Breast epithelium (tissue), 4 donors: ENCODE data around the gene SEMA3F. TPM values are rescaled to one million over a fixed set of nuclear protein-coding genes. Genes with fewer than 3 reads are reported as not detected.
"Not testable (repeated sequence)": the region's sequence is repeated elsewhere in the genome, so short reads cannot be mapped to it uniquely, and the experiment has no call there.

Experiments used
- DNase-seq, 2 donors: peaks; one replicate each; pipeline ENCODE4 v3.0.0-alpha.2; 2019; ENCODE audit warnings: low spot score in 2 of 2
- H3K27ac ChIP-seq, 2 donors: fragments of 200-600 bp; sonication (generic) in 1 of 2; one replicate each; pipeline ENCODE4 v1.5.1; 2016 to 2019; ENCODE audit warnings: mild to moderate bottlenecking in 1 of 2
- H3K27me3 ChIP-seq, 2 donors: fragments of 200-600 bp; sonication (generic) in 1 of 2; one replicate each; pipeline versions ENCODE4 v1.5.1 to v1.6.0; 2017 to 2019; ENCODE audit warnings: control low read depth in 1 of 2, mild to moderate bottlenecking in 1 of 2
- H3K36me3 ChIP-seq: fragments of 200-600 bp; one replicate; pipeline ENCODE4 v1.5.1; 2019
- H3K4me1 ChIP-seq, 2 donors: fragments of 200-600 bp; sonication (generic); one replicate each; pipeline ENCODE4 v1.5.1; 2016 to 2019; ENCODE audit warnings: control low read depth in 1 of 2
- H3K4me3 ChIP-seq, 3 donors: fragments of 200-600 bp; sonication (generic); 1 replicate in 2 of 3; 2 replicates in 1 of 3; pipeline ENCODE4 v1.5.1; 2016 to 2019; ENCODE audit warnings: mild to moderate bottlenecking in 3 of 3, moderate library complexity in 2 of 3
- H3K9me3 ChIP-seq, 2 donors: fragments of 200-600 bp; sonication (generic) in 1 of 2; one replicate each; pipeline ENCODE4 v1.5.1; 2016 to 2019; ENCODE audit warnings: control low read depth in 1 of 2
- POLR2A ChIP-seq: fragments of 450-650 bp; IDR thresholded peaks from one replicate; pipeline ENCODE4 v1.6.1; 2016; ENCODE audit warnings: antibody characterized with exemption, mild to moderate bottlenecking, moderate library complexity
- POLR2AphosphoS5 ChIP-seq, 3 donors: sonication (generic); formaldehyde crosslinking; IDR thresholded peaks; one replicate each; pipeline ENCODE4 v1.6.1; 2017; ENCODE audit warnings: antibody characterized with exemption in 3 of 3
- intact Hi-C: fragments of 100-400 bp; cut with DNase I; formaldehyde crosslinking; loops from one replicate; pipeline ENCODE4 v1.15.1; 2023; ENCODE audit warnings: low total_unique reads
- total RNA-seq, 3 donors: library from RNA; depleted of rRNA; stranded (reverse); fragments of >200 nt; gene quantifications; one replicate each; pipeline ENCODE4 v1.1.0, GENCODE V29; 2016
- TF ChIP-seq, protein P1 (sequence below), 3 donors: fragments of 450-650 bp; IDR thresholded peaks; one replicate each; pipeline ENCODE4 v1.5.1; 2016 to 2017; ENCODE audit warnings: antibody characterized with exemption in 3 of 3, mild to moderate bottlenecking in 3 of 3, moderate library complexity in 3 of 3

Gene SEMA3F
- total RNA-seq, 3 donors from 2014 or later = 7.7 to 49.8 (median 26.9) TPM

DNA sequence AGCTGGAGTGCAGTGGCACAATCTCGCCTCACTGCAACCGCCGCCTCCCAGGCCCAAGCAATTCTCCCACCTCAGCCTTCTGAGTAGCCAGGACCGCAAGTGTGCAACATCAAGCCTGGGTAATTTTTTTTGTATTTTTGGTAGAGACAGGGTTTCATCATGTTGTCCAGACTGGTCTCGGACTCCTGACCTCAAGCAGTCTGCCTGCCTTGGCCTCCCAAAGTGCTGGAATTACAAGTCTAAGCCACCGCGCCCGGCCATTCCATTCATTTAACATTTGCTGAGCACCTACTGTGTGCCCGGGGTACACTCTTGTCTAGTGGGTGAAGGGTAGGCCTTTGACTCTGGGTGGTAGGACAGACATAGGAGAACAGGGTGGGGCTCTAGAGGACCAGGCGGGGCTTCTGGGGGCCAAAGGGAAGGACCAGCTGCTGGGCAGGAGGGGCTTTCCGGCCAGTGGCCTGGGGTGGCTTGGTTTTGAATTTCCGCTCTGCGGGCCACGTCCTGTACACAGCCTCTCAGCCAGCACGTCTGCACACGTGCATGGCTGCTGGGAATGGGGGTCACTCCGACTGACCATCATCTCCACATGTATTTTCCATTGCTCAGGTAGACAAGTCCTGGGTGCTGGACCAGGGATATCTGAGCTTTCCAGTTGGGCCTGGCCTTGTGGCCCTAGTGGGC, 52.4 kb downstream of the SEMA3F start:
- Histone ChIP-seq H3K27me3 (peaks cover 0 to 23% of the 10 kb centered on the region in 2 donors), H3K4me1 (peaks cover 4% of the 10 kb centered on the region in 2 donors), H3K9me3 (no peaks in the 10 kb centered on the region), H3K27ac (no peak overlapping the region), H3K4me3 (no peak overlapping the region), H3K36me3 (no peaks in the 10 kb centered on the region)
- intact Hi-C loops = no loop called here
- TF ChIP-seq, protein P1, sequence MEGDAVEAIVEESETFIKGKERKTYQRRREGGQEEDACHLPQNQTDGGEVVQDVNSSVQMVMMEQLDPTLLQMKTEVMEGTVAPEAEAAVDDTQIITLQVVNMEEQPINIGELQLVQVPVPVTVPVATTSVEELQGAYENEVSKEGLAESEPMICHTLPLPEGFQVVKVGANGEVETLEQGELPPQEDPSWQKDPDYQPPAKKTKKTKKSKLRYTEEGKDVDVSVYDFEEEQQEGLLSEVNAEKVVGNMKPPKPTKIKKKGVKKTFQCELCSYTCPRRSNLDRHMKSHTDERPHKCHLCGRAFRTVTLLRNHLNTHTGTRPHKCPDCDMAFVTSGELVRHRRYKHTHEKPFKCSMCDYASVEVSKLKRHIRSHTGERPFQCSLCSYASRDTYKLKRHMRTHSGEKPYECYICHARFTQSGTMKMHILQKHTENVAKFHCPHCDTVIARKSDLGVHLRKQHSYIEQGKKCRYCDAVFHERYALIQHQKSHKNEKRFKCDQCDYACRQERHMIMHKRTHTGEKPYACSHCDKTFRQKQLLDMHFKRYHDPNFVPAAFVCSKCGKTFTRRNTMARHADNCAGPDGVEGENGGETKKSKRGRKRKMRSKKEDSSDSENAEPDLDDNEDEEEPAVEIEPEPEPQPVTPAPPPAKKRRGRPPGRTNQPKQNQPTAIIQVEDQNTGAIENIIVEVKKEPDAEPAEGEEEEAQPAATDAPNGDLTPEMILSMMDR (IDR thresholded peaks at IDR 0.05) = no peak
- TF ChIP-seq POLR2AphosphoS5 (IDR thresholded peaks at IDR 0.05) (no peak), POLR2A (no peak)
- no peak for DNase-seq

DNA sequence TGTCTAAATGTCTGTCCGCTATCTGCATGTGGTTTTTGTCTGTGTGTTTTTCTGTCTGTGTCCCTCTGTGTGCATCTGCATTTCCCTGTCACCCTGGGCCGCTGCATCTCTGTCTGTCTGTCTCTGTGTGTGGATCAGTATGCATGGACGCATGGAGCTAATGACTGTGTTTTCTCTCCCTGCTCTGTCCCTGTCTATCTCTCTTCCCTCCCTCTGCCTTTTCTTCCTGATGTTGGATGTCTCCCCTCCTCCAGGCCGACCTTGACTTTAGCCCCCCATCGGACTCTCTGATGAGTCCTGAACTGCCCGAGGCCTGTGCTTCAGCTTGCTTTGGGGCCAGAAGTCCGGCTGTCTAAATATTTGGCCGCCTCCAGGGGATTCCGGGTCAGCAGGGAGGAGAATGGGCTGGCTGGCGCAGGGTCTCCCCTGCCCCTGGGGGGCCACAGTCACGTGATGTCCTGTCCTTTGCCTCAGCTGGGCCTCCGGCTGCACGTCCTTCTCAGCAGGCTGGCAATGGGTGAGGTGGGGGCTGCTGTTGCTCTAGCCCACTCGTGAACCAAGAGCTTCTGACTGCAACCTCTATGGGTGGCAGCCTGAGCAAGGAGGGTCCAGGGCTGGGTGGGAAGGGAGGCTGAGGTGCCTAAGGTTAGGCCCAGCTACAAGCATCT, 53.7 kb downstream of the SEMA3F start:
- Histone ChIP-seq H3K4me1 (peaks cover 4 to 14% of the 10 kb centered on the region in 2 donors), H3K27ac (no peak overlapping the region), H3K4me3 (no peak overlapping the region), H3K9me3 (no peaks in the 10 kb centered on the region), H3K36me3 (no peaks in the 10 kb centered on the region), H3K27me3 (peaks cover 0 to 11% of the 10 kb centered on the region in 2 donors)
- DNase-seq = no peak
- intact Hi-C loops = no loop called here
- TF ChIP-seq POLR2A (no peak), POLR2AphosphoS5 (IDR thresholded peaks at IDR 0.05) (no peak)
- TF ChIP-seq, protein P1 (IDR thresholded peaks at IDR 0.05) = no peak

DNA sequence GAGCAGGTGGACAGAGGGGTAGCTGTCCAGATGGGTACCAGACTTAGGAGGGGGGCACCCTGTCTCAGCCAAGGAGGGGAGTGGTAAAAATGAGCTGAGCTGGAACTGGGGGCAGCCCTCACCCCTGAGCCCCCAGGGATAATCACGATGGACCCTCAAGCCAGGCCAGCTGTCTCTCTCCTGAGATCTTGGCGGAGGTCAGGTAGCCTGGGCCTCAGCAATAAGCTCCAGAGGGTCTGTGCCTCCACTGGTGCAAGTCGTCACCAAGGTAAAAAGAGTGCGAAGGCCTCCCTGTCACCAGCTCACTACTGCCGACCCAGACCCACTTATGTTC, 55.0 kb downstream of the SEMA3F start:
- Histone ChIP-seq H3K27ac (no peak overlapping the region), H3K27me3 (no peaks in the 10 kb centered on the region), H3K36me3 (no peaks in the 10 kb centered on the region), H3K9me3 (no peaks in the 10 kb centered on the region), H3K4me3 (no peak overlapping the region), H3K4me1 (peaks cover 0 to 9% of the 10 kb centered on the region in 2 donors)
- DNase-seq = no peak
- intact Hi-C loops = no loop called here
- TF ChIP-seq POLR2AphosphoS5 (IDR thresholded peaks at IDR 0.05) (no peak), POLR2A (no peak)
- TF ChIP-seq, protein P1 (IDR thresholded peaks at IDR 0.05) = no peak

DNA sequence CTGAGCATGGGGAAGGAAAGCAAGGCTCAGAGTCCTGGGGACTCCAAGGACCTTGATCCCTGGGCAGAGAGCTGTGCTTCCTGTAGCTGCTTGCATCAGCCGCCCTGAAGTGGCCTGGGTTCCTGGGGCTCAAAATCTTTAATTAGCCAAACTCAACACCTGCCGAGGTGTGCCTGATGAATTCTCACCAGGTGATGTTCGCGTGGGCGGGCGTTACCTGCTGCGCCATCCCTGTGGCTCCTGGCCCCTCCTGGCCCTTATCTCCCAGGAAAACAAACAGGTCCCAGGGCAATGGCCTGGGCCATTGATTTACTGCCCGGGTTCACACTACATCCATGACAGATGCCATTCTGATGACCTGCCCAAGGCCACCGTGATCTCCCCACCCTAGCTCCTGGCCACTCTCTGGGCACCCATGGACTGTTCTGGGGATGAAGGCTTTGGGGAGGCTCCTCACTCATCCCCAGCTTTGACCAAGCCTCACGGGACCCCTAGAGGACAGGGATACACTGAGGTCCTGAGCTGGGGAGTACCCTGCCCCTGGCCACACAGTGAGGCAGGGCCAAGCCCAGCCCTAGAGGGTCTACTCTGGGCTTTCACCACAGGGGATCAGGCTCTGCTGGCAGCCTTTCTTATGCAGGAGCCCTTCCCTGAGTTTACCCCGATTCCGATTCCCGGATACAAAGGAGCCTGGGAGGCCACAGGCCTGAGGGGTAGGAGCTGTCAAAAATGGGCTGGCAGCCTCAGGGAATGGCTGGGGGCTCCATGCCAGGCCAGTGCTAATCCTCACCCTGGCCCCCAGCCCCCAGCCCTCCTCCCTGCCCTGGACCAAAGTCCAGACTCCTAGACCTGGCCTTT, 55.6 kb downstream of the SEMA3F start:
- Histone ChIP-seq H3K36me3 (no peaks in the 10 kb centered on the region), H3K27ac (no peak overlapping the region), H3K4me1 (peaks cover 0 to 9% of the 10 kb centered on the region in 2 donors), H3K9me3 (no peaks in the 10 kb centered on the region), H3K27me3 (no peaks in the 10 kb centered on the region), H3K4me3 (no peak overlapping the region)
- TF ChIP-seq POLR2A = no peak
- TF ChIP-seq POLR2AphosphoS5 (IDR thresholded peaks at IDR 0.05) = no peak
- TF ChIP-seq, protein P1 (IDR thresholded peaks at IDR 0.05) = no peak
- DNase-seq = no peak
- intact Hi-C loops = no loop called here

DNA sequence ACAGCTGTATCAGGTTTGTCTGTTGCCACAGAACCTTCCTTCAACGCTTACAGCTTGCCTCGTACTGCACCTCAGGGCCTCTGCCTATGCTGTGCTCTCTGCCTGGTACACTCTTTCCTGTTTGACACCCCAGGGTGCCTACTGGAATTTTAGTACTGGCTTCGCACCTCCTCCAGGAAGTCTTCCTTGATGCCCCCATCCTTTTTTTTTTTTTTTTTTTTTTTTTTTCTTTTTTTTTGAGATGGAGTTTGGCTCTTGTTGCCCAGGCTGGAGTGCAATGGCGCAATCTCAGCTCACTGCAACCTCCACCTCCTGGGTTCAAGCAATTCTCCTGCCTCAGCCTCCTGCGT, 56.2 kb downstream of the SEMA3F start:
- H3K27me3 ChIP-seq, H3K27ac ChIP-seq, intact Hi-C loops, H3K4me3 ChIP-seq, H3K4me1 ChIP-seq, H3K9me3 ChIP-seq, DNase-seq, H3K36me3 ChIP-seq: not testable (repeated sequence)
